Measurements from ENCODE around the gene KCNH3.

Gene KCNH3

DNA sequence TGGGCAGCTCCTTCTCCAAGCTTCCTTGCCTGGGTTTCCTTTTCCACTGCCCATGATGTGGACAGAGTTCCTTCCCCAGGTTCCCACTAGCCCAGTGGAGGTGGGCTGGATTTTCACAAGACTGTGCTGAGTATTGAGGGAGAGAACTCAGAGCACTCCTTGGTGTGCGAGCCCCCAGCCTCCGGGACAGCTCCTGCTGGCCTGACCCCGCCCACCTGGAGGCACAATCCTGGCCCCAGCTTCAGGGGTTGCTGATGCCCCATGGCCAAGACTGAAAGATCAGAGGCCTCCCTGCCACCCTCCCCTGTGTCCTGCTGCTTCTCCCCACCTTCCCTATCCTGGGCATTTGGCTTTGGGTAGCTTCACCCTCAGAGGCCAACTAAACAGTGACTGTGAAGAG, 7.7 kb downstream of the KCNH3 start:
- no peak for FAIRE-seq

DNA sequence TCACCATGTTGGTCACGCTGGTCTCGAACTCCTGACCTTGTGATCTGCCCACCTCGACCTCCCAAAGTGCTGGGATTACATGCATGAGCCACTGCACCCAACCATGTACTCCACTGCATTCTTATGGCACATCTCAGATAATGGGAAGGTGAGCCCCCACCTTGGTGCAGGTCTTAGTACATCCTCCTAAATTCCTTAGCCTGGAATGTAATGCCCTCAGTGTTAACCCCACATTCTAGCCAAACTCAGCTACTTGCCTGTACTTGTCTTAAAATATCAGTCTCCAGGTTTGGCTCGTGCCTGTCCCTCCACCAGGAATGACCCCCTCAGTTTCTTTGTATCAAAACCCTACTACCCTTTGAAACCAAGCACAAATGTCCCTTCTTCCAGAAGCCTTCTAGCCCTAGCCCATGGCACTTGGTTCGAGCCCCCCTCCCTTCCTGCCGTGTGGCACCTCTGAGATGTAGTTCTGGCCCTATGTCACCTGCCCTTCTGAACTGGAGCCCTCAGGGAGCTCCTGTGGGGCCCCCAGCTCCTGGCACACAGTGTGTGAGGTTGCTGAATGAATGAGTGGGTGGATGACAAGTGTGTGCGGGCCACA, 8.4 kb downstream of the KCNH3 start:
- FAIRE-seq, result no peak

DNA sequence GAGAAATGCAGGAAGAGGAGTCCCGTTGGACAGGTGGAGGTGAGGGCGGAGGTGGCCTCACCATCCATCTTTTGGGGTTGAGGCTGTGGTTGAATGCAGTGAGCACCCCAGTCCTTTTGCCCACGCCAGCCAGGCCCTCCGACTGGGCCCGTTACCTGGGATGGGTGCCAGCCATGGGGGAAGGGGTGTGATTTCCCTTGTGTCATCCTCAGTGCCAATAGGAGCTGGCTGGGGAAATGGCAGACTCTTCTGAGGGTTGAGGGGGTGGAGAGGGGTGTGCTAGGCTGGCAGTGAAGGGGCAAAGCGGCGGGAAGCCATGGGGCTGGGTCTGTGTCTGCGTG, 9.6 kb downstream of the KCNH3 start:
- FAIRE-seq, result no peak

DNA sequence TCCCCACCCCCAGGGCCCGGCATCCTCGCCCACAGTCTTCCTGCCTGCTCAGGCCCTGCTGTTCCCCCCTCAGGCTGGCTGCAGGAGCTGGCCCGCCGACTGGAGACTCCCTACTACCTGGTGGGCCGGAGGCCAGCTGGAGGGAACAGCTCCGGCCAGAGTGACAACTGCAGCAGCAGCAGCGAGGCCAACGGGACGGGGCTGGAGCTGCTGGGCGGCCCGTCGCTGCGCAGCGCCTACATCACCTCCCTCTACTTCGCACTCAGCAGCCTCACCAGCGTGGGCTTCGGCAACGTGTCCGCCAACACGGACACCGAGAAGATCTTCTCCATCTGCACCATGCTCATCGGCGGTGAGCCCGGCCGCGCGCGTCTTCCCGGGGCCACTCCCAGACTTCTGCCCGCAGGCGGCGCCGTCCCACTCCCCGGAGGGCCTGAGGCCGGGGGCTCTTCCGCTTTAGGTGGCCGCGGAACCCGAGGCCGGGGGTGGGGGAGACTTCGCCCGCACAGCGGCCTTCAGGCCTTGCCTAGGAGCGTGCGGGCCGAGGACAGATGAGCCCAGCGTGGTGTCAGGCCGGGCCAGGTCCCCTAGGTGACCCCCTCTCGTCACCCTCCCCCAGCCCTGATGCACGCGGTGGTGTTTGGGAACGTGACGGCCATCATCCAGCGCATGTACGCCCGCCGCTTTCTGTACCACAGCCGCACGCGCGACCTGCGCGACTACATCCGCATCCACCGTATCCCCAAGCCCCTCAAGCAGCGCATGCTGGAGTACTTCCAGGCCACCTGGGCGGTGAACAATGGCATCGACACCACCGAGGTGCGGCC, 10.2 kb downstream of the KCNH3 start:
- FAIRE-seq, result no peak

DNA sequence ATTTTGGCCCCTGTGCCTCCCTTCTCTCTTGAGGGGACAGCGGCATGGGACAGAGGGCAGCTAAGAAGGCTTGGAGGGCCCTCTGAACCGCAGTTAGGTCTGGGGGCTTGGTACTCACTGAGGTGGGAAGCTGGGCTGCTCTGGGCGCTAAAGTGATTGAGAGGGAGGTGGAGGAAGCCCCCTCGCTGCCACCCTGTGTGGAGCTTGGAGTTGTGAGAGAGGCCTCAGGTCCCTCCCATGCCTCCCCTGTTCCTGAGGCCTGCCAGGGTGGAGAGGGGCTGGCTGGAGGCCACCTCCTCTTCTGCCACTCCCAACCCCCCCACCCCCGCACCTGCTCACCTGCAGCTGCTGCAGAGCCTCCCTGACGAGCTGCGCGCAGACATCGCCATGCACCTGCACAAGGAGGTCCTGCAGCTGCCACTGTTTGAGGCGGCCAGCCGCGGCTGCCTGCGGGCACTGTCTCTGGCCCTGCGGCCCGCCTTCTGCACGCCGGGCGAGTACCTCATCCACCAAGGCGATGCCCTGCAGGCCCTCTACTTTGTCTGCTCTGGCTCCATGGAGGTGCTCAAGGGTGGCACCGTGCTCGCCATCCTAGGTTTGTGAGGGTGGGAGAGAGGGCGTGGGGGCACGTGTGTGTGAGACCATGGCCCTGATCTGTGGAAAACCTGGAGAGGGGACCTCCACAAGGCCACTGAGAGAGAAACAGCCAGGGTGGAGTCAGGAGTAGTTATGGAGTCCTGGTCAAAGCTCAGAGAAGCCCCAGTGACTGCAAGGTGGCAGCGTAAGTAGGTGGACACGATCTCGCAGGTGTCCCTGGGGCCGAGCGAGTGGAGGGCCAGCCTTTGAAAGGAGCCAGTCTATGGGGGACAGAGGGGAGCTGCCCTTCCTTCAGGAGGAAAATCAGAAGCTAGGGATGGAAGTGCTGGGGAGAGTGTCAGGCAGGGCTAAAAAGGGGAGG, 11.2 kb downstream of the KCNH3 start:
- no peak for FAIRE-seq

DNA sequence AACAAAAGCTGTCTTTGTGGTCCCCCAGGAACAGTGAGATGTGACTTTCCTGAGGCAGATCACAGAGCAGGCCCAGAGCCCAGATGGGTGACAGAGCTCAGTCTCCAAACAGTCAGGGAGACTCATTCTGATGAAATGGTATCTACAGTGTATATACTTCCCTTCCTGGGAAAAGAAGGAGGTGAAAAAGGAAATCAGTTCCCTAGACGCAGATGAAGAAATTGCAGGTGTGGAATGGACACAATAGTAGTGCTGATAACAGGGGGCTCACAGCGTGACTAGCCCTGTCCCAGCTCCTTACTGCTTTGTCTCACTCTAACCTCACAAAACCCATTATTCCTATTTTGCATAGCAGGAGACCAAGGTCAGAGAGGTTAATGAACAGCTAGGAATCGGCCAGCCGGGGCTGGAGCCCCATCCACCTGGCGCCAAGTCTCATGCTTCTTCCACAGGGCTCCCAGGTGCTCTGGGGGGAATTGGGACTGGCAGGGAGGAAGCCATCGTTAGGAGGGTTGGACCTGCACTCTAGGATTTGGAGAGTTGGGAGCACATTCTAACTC, 11.9 kb downstream of the KCNH3 start:
- no peak for FAIRE-seq

DNA sequence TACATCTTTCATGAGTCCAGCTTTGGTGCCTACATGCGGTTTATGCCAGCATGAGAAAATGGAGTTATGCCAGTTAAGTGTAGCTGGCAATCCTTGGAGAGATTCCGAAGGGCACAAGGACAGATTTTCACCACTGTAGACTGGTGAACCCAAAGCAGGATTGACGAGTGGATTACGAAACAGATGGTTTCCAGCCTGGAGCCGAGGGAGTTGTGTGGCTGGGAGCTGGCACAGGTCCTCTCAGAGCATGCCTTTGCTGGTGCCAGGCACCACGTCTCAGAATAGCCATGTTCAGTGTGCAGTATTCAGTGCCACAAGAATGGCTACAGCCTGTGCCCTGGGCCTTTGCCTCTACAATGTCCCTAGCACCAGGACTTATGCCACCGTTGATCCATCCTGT, 13.2 kb downstream of the KCNH3 start:
- FAIRE-seq, result no peak

DNA sequence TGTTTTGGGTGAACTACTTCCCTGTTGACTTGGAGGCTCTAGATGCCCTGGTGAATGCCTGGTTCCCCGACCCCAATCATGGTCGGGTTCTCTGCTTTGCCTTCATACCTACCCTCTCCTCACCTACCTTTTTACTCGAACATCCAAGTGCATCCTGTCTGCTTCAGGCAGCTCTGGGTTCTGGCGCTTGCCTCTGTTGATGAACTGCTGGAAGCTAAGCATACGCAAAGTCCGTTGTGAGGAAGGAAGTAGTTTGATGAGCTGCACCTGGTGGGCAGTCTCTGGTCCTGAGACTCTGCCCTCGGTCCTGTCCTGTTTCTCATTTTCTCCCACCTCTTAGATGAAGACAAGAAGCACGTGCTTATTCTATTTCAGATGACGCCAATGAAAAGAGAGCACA, 13.6 kb downstream of the KCNH3 start:
- no peak for FAIRE-seq

DNA sequence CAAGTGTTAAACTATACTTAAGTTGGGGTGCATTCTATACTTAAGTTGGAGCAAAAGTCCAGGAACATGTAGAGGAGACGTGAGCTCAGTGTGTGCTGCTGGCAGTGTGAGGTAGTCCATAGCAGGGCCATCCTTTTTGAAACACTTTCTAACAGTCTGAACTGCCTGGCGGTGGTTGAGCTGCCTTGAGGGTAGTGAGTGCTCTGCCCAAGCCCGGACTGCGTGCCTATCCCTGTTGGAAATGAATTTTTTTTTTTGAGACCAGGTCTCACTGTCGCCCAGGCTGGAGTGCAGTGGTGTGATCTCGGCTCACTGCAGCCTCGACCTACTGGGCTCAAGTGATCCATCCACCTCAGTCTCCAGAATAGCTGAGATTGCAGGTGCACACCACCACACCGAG, 14.1 kb downstream of the KCNH3 start:
- no peak for FAIRE-seq

DNA sequence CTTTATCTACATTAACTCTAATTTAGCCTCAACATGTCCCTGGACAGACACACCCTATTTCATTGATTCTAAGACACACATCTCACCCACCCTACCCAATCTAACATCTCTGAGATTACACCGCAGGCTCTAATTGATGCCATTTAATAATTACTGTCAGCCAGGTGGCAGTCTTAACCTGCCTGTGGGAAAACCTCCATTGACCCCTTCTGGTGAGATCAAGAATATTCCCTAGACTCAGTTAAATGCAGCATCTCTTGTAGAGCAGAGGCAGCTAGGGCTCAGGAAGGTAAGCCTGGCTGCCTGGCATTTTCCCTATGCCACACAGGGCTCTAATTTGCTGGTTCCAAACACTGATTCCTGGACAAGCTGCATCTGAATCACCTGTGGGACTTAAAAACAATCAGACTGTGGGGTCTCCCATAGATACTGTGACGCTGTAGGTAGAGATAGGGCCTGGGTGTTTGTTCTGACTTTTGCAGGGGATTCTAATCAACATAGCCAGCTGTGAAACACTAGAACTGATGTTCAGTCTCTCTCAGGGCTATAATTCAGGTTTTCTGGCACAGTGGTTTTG, 14.8 kb downstream of the KCNH3 start:
- FAIRE-seq, result no peak

DNA sequence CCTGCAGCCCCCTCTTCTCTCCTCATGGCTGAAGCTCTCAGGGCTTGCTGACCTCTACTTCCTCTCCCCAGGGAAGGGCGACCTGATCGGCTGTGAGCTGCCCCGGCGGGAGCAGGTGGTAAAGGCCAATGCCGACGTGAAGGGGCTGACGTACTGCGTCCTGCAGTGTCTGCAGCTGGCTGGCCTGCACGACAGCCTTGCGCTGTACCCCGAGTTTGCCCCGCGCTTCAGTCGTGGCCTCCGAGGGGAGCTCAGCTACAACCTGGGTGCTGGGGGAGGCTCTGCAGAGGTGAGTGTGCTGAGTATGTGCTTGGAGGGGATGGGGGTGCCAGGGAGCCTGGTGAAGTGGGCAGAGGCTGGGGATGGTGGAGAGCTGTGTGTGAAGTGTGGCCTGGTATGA, 15.4 kb downstream of the KCNH3 start:
- FAIRE-seq, result no peak

DNA sequence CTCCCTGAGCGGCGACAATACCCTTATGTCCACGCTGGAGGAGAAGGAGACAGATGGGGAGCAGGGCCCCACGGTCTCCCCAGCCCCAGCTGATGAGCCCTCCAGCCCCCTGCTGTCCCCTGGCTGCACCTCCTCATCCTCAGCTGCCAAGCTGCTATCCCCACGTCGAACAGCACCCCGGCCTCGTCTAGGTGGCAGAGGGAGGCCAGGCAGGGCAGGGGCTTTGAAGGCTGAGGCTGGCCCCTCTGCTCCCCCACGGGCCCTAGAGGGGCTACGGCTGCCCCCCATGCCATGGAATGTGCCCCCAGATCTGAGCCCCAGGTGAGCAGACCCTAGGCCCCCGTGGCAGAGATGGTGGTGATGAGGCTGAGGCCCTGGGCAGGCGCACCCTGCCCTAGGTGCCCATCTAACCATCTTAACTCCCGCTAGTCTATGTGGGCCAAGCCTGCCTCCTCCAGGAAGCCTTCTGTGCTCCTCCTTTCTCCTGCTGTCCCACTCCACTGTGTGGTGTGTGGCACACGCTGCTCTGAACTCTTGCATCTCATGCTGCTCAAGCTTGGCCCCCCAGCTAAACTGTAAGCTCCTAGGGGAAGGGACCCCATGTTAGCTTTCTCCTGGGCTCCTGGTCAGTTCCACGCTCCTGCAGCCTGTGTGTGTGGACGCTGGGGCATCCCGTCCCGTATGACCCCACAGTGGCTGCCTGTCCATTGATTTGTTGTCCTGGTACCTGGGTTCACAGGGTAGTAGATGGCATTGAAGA, 17.0 kb downstream of the KCNH3 start:
- FAIRE-seq, result no peak

DNA sequence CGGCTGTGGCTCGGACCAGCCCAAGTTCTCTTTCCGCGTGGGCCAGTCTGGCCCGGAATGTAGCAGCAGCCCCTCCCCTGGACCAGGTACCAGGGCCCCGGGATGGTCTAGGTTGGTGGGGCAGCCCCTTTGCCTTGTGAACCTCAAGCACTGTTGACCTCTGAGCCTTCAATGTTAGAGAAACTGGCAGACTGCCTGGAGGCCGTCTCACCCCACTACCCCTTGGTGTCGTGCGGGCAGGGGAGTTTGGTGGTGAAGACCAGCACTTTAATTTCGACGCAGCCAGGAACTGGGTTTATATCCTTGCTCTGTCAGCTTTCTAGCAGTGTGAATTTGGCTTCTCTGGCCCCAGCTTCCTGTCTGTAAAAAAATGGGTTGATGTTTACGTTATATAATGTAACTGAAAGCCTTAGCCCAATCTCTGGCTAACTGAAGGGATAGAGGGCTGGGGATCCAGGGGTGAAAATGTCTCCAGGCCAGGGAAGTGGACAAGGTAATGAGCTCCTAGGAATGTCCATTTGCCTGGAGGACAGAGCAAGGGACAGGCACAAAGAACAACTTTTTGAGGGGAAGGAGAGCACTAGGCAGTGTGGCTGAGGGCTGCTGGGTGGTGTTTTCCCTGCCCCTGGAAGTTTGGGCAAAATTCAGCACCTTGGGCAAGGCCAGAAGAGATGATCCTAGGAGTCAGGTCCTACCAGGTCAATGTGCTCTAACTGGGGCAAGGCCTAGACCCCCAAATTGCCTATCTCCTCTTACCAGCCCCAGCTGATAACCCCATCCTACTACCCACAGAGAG, 17.8 kb downstream of the KCNH3 start:
- FAIRE-seq, result no peak

DNA sequence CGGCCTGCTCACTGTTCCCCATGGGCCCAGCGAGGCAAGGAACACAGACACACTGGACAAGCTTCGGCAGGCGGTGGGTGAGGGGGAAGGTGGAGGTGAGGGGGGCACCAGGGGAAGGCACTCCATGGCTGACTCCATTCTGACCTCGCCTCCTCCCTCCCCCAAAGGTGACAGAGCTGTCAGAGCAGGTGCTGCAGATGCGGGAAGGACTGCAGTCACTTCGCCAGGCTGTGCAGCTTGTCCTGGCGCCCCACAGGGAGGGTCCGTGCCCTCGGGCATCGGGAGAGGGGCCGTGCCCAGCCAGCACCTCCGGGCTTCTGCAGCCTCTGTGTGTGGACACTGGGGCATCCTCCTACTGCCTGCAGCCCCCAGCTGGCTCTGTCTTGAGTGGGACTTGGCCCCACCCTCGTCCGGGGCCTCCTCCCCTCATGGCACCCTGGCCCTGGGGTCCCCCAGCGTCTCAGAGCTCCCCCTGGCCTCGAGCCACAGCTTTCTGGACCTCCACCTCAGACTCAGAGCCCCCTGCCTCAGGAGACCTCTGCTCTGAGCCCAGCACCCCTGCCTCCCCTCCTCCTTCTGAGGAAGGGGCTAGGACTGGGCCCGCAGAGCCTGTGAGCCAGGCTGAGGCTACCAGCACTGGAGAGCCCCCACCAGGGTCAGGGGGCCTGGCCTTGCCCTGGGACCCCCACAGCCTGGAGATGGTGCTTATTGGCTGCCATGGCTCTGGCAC, 18.5 kb downstream of the KCNH3 start:
- no peak for FAIRE-seq

DNA sequence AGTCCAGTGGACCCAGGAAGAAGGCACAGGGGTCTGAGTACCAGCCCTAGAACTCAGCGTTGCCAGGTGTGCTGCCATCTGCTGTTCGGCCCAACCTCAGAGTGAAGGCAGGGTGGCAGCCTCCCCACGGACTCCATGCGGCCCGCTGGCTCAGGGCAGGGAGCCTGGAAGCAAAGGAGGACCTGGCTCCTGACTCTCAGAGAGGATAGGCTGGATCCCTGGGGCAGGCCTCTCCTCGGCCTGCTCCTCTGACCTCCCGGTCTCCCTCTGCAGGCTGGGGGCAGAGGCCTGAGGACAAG, 19.0 kb downstream of the KCNH3 start:
- no peak for FAIRE-seq

DNA sequence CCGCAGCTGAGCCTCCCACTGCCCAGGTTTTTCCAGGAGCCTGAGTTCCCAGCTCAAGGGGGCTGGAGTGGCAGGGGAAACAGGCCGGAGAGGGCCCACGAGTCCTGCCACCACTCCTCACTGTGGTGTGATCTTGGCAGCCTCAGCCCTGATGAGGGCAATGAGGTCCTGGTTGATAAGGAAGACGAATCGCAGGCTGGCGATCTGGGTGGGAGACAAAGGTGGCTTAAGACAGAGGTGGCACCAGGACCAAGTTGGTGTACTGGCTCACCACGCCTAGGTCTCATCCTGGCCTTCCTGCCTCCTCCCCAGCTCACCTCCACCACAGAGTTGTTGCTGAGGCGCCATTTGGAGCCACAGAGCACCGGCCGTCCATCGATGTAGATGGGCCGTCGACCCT, 19.7 kb downstream of the KCNH3 start:
- no peak for FAIRE-seq

DNA sequence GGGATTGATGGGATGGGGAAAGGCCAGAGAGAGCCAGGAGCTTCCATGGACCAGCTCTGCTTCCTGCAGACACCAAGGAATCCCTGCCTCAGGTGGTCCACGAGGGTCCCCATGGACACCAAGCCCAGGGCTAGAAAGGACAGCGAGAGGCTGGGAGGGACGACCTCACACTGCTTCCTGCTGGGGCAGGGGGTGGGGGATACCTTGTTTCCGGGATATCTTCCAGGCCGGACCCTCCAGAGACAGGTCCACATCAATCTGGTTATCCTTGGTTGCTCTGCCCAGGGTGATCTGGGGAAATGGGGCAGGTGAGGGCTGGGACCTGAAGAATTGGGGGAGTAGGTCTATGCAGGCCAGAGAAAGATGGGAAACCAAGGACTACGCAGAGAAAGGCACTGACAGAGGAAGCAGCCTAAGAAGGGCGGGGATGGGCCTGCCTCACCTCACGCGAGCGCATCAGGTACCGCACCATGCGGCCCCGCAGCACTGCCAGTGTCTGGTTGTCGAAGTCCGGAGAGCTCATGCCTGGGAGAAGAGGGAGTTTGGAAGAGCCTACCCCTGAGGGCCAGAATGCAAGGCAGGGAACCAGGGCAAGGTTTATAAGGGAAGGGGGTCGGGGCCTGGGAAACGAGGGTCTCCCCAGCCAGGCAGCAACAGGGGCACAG, 20.3 kb downstream of the KCNH3 start:
- no peak for FAIRE-seq

DNA sequence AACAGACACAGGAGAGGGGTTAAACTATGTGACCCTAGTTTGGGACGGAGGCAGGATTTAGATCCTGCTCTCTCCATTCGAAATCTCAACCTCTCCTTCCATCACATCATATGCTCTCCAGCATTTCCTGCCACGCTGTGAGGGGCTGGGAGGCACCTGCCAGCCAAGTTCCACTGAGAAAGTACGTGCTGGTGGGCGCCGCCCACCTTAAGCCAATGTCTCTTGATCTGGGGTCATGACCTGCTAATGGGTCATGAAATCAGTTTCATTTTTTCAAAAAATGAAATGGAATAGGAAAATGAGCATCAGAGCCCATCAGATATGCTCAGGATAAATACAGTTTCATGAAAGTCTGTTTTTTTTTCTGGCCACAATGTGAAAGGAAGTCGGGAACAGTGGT, 21.9 kb downstream of the KCNH3 start:
- no peak for FAIRE-seq

DNA sequence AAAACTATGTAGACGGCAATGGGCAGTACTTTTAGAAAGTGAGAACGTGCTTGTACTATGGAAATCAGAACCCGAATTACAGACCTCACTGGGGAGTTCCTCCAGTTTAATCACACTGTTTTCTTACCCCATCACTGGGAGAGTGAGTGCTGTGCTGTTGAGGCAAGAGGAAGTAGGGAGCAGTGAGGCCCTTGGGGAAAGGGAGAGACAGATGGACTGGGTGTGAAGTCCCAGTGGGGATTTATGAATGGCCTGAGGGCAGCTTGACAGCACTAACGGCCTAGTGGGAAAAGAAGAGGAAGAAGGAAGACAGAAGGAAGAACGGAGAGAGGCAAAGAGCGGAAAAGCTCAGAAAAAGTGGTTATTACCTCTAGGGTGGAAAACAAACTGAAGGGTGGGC, 23.4 kb downstream of the KCNH3 start:
- no peak for FAIRE-seq

DNA sequence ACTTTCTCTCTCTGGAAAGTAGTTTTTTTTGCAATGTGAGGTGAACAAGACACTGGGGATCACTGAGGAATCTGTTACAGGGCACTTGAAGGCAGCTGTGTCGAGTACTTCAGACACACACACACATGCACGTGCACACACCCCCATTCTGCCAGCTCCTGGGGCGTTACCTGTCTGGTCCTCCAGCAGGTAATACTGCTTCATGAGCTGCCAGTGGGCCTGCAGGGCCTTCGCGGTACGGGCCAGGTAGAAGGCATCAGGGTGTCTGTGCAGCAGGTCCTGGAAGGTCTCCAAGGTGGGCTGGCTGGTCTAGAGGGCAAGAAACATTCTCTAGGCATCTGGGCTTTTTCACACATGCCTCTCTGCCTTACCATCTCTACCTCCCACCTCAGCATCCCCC, 24.0 kb downstream of the KCNH3 start:
- no peak for FAIRE-seq
